SK-N-MC (cell line): ENCODE results near the gene PARP12.

ENCODE experiments used
- EZH2 ChIP-seq: fragments of 200-600 bp; sonication (generic); IDR thresholded peaks from one replicate; pipeline ENCODE4 v1.6.1; 2017; ENCODE audit warnings: antibody characterized with exemption
- FOXP2 ChIP-seq: optimal IDR thresholded peaks from 2 replicates; pipeline ENCODE3; 2011; ENCODE audit warnings: mild to moderate bottlenecking, moderate library complexity; ENCODE audit not compliant: insufficient read depth; ENCODE audit errors: extremely low read length, control extremely low read depth
- POLR2AphosphoS5 ChIP-seq: IDR thresholded peaks from 2 replicates; pipeline ENCODE4 v1.6.1; 2012; ENCODE audit warnings: mild to moderate bottlenecking, low read depth, low read length, borderline replicate concordance

DNA sequence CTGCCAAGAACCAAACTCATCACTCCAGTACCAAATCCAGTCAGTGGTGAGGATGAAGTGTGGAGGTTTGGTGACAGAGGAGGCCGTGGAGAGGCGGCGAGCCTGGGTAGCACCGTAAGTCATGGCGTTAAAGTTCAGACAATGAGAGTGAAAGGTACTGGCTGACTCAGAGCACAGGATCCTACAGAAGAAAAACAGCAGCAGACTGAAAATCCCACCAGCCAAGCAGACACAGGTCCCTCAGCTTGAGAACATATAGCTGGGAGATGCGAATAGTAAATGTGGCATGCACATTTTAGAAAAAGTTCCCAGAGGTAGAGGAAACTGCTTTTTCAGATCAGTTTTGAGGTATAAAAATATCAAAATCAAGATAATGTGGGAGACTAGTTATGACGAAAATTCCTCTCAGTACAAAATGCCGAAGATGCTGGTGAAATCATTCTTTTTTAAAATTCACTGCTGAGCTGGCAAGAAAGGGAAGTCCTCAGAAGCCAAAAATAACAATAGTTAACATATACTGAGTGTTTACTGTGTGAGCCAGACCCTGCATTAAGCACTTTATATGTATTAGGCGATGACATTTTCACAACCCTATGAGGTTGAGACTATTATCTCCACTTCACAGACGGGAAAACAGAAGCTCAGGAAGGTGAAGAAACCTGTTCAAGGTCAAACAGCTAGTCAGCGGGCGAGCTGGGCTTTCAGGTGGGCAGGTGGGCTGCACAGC, 20.9 kb downstream of the PARP12 start:
- no peak for TF ChIP-seq POLR2AphosphoS5
- no peak for TF ChIP-seq EZH2
- TF ChIP-seq FOXP2: no peak
